Raji (cell line): ENCODE results near the gene C1orf167.

Source experiments
- POLR2A ChIP-seq: IDR thresholded peaks from 2 replicates; pipeline ENCODE4 v1.6.1; 2011; ENCODE audit warnings: low read depth, low read length, control low read depth; ENCODE audit not compliant: insufficient read depth

The C1orf167 gene

DNA sequence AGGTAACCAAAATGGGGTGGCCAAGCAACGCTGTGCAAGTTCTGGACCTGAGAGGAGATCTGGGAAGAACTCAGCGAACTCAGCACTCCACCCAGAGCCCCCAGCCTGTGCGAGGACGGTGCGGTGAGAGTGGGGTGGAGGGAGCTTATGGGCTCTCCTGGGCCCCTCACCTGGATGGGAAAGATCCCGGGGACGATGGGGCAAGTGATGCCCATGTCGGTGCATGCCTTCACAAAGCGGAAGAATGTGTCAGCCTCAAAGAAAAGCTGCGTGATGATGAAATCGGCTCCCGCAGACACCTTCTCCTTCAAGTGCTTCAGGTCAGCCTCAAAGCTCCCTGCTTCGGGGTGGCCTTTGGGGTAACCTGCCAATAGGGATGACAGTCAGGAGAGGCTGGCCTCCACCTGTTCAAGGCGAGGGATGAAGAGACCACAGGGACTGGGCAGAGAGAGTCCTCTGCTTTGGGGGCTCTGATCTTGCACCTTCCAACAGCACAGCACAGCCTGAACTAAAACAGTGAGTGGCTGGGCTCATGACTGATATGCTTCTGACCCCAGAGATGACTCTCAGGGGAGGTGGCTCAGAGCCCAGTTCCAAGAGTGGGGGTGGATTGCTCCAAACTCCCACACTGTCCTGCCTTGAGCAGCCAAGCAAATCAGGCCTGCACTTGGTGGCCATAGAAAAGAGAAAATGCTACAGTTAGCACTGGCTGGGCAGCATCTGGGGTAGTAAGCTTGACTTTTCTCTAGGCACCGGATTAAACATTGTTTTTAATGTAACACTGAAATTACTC, 34.2 kb downstream of the C1orf167 start:
- TF ChIP-seq POLR2A: no peak

DNA sequence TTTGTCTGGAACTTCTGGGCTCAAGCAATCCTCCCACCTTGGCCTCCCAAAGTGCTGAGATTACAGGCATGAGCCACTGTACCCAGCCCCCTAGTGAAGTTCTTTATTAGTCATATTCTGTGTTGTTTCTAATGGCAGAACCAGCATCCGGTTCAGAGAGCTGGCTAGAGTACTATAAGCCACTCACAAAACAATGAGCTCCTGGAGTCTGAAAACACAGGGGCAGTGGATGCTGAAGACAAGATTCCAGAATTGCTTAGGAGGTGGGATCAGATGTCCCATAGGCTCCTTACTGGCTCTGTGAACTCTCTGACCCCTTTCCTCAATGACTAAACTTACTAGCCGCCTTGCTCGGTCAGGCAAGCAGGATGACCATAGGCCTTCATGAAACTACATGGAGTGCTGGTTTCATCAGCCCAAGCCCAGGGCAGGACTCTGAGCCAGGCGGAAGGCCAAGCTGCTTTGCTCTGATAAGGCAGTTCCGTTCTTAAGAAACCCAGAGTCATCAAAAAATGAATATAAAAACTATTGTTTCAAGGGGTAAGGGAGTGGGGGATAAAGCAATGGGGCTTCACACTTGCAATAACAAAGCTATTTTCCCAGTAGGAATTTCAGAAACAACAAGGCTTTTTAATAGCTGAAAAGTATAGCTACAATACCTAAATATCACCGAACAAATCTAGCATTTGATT, 35.7 kb downstream of the C1orf167 start:
- TF ChIP-seq POLR2A: no peak

DNA sequence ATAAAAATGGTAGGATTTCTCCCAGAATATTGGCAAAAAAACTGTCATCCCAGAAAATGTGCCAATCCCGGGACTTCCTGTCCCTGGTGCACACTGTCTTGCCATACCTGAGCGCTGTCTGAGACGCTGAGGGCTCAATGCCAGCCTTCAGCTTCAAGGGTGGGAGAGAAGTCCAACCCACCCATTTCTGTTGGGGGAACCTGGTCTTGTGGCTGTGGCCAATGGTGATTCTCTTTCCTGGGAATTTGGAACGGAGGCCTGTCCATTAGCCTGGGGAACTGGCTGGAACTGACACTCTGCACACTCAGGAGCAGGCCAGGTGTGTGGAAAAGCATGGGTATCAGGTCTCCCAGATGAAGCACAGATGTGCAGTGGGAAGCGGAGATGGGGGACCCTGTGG, 37.1 kb downstream of the C1orf167 start:
- TF ChIP-seq POLR2A: no peak

DNA sequence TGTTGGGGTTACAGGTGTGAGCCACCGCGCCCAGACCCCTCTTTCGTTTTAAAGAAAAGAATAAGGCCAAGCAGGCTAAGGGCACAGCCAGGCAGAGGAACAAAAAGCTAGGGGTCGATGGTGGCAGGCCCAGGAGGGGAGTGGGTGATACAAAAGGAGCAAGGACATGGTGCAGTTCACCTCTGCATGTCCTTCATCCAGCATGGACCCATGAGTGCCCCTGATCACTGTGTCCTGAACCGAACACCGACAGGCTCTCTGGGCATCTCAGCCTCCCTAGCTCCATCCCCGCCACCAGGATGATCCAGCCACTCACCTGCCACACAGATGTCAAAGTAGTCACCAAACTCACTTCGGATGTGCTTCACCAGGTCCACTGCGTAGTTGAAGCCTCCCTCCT, 37.9 kb downstream of the C1orf167 start:
- no peak for TF ChIP-seq POLR2A

DNA sequence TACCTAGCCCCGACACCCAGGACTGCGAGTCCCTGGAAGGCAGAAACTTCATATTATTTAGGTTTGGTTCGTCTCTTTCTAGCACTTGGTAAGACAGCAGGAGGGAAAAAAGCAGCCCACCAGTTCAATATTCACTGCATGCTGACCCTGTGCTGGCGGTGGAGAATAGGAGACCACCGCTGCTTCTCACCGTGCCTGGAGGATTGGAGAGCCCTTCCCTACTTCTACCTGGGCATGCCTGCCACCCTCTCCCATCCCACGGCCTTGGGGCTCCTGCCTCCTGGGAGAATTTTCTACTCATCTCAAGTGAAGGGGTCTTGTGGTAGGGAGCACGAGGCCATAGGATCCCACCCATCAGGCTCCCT, 38.4 kb downstream of the C1orf167 start:
- TF ChIP-seq POLR2A: no peak

DNA sequence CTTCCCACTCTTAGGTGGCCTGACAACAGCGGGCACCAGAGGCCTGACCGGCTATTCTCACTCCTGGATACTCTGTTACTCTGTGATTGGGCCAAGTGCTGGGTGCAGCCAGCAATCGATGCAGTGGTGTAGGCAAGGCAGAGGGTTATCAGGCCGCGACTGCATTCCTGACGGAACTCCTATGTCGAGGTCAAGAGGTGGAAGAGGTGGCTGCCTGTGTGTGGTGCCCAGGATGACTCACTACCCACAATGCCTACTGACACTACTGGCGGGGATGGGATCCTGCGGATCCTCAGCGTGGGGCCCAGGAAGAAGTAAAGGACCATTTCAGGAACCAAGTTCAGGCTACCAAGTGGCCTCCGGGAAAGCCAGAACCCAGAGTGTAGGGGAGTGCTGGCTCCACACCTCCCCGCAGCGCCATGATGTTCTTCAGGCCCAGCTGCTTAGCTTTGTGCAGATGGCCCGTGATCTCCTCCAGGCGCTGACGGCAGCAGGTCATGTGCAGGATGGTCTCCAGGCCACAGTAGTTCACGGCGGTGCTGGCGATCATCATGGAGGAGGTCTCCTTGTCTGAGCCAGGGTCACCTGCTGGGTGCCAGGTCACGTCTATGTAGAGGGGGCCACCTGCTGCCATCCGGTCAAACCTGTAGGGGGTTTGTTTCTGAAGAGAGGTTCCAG, 38.9 kb downstream of the C1orf167 start:
- no peak for TF ChIP-seq POLR2A

DNA sequence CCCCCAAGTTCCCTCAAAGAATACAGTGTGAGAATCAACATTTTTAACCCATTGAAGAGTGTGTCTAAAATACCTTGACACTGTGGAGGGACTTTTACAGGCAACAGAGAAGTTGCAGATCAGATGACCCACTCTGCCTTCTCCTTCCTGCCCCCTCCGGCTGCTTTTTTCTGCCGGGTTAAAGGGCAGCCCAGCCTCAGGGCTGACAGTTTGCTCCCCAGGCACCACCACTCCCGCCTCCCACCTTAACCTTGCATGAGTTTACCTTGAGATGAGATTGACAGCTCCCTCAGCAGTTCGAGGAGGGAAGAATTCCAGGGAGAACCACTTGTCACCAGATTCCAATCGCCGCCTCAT, 40.6 kb downstream of the C1orf167 start:
- no peak for TF ChIP-seq POLR2A

DNA sequence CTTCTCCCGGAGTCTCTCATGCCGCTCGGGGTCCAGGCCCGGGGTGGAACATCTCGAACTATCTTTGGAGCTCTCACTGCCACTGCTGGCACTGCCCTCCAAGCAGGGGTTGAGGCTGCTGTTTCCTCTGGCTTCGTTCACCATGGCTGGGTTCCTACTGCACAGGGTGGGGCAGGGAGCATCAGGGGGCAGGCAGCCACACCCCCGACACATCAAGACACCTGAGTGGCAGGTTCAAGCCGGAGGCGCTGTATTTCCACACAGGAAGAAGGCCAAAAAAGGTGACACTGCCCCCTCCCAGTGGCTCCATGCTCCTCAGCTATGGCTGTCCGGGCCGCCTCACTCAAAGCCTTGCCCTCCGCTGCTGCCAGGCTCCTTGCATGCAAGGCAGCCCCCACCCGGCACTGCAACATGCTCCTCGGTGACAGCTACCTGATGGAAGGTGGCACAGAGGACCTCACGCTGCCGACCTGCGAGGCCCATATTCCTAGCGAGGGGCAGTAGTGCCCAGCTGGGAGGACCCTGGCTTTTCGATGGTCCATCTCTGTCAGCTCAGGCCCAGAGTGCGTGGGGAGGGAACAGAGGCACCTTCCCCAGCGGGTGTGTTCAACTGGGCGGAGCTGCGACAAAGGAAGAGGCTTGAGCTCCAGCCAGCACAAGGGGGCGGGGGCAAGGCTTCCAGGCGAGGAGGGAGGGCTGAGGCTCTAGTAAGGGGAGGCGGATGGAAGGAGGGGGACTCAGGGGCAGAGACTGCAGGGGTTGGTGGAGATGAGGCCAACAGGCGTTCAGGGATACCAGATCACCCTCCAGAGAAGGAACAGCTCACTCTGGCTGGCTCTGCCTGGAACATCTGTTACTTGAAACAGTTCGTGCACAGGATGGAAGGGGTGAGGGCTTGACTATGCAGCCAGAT, 41.2 kb downstream of the C1orf167 start:
- peak; percentile 29; the same call in 1 of the 2 replicates for TF ChIP-seq POLR2A

DNA sequence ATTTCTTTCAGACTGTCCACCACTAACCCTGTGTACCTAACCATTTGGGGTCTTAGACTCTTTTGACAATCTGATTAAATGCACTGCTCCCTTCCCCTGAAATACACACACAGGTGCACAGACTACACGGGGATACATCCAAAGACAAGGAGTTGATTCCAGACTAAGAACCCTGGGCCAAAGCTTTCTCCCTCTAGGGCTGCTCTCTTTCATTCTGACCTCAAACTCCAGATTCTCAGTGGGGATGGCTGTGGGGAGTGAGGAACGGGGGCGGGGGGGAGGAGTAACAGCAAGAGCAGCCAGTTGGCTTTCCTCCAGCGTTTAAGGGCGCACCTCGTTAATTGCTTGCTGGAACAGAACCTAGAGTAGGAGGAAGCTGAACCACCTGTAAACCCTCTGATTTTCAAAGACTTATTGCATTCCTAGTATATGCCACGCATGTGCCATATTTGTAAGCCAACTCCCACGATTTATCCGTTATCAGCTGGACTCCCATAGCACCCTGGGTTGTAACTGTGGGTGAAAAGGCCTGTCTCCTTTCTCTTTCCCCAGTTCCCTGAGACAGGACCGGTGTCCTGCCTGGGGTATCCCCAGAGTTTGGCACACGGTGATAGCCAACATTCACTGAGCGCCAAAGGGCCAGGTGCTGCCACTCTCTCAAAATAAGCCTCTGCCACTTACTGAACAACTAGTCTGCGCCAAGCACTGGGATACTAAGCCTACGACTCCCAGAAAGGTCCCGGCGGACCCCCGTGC, 42.9 kb downstream of the C1orf167 start:
- TF ChIP-seq POLR2A: no peak

DNA sequence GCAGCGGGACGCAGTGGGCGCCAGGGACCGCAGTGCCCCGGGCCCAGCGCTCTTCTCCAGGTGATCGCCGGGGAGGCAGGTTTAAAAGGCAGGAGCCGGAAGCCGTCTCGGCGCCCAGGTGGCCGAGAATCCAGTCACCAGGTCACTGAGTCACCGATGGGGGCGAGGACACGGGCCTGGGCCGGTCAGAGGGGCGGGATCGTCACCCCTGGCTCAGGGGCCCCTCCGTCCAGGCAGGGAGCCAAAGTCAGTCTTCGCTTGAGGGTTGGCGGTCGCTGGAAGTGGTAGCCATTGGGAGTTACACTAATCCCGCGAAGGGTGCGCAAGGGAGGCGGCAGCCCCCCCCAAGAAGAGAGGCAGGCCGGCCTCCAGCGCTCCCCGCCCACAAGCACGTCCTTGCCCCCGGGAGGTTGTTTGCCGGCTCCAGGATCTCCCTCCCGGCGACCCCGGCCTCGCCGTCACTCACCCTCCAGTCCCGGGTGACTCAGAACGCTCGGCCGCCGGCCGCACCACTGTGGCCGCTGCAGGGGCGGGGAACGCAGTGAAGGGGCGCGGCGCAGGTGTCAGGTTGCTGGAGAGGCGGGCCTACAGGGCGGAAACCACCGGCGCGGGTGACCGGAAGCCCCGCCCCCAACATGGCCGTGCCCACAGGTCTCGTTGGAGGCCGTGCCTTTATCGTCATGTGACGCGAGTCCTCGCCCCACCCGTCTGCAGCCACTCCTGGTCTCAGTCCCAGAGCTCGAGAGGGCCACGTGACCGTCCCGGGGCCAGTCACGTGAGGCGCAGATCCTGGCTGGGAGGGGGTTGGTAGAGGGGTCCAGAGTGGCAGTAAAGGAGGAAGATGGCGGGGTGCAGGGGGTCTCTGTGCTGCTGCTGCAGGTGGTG, 43.7 kb downstream of the C1orf167 start, which contains the start of the genes CLCN6 and MTHFR:
CLCN6 (plus strand) TSS at position 770 of the 885 bp plus-strand sequence; CDS start at position 842, 72 bp downstream.
MTHFR (minus strand) TSS at position 543 of the 885 bp plus-strand sequence. CDS start 2,848 bp downstream, outside the sequence.
- peak; percentile 76 for TF ChIP-seq POLR2A

DNA sequence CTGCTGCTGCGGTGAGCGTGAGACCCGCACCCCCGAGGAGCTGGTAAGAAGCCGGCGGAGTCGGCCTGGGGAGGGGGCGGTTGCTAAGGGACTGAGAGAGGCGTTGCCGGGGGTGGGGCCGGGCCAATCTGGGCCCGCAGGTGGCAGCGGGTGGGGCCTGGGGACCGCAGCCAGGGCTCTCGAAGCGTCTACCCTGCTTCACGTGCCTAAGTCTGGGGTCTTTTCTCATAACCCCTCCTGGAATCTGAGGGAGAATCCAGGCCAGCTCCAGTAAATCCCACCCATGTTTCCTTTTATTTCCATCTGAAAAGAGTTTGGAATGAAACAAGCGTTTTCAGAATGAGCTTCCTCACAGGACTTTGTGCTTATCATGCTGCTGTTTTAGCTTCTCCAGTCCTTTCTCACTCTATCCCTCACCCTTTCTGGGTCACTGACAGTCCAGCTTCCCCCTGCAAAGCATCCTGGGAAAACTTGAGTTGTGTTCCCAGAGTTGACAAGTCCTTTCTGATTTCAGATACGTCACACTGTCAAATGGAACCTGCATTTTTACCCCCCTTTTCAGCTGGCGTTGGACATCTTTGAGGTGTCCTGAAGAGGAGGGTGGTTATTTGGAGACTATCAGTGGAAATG, 44.4 kb downstream of the C1orf167 start:
- TF ChIP-seq POLR2A: no peak; the same call in 1 of the 2 replicates

DNA sequence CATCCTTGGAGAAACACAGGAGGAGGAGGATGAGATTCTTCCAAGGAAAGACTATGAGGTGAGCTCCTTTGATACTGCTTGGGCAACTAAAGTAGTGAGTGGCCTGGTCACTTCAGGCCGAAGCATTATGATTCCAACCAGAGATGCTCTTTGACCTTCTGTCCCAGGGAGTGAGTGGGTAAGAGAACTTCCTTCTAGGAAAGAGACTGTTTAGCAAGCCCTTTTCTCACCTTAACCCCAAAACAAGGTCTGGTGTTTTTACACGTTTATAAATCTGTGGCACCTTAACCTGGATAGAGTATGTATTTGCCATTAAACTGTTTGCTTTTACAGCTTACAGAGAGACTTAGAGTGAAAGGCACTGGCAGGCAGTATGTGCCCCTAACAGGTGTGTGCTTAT, 45.1 kb downstream of the C1orf167 start:
- TF ChIP-seq POLR2A: no peak

DNA sequence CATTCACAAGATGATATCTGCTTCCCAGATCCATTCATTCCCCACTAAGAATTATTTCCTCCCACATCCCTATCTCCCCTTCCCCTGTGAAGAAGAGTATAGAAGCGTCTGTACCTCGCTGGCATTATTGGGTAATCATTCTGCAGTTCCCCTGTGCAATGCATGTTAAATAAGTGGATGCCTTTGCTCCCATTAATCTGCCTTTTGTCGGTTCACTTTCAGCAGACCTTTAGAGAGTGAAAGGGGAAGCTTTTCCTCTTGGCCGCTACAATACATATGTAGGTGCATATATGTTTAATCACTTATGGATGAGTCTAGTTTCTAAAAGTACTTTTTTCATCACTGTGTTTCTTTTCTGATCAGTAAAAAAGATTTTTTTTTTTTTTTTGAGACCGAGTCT, 51.0 kb downstream of the C1orf167 start:
- TF ChIP-seq POLR2A: no peak
